H1 (cell line): ENCODE data around the gene PLPP4. TPM values are rescaled to one million over a fixed set of nuclear protein-coding genes. Genes with fewer than 3 reads are reported as not detected.

Experiments used
- ASH2L ChIP-seq: fragments of 200-600, 300-600 bp; sonication (generic); IDR thresholded peaks from one replicate; pipeline ENCODE4 v1.7.1; 2017; ENCODE audit warnings: low read length
- BACH1 ChIP-seq: IDR thresholded peaks from 2 replicates; pipeline ENCODE4 v1.6.1; 2012; ENCODE audit warnings: low read length, improper control_type of control experiment
- BCL11A ChIP-seq, 2 experiments: IDR thresholded peaks; one replicate each; pipeline ENCODE4 v1.6.1; 2011; ENCODE audit warnings: low read depth in 2 of 2, low read length in 2 of 2, mild to moderate bottlenecking in 2 of 2
- CREB1 ChIP-seq: IDR thresholded peaks from 2 replicates; pipeline ENCODE4 v1.6.1; 2012; ENCODE audit warnings: inconsistent platforms
- EP300 ChIP-seq, 2 experiments: IDR thresholded peaks; 1 replicate in 1 of 2; 2 replicates in 1 of 2; pipeline ENCODE4 v1.6.1; 2011 to 2012; ENCODE audit warnings: low read depth in 2 of 2, low read length in 2 of 2, mild to moderate bottlenecking in 2 of 2, borderline replicate concordance in 1 of 2, inconsistent platforms in 1 of 2, moderate library complexity in 1 of 2
- GABPA ChIP-seq: IDR thresholded peaks from 2 replicates; pipeline ENCODE4 v1.6.1; 2011; ENCODE audit warnings: mild to moderate bottlenecking, low read length, moderate library complexity, borderline replicate concordance; ENCODE audit not compliant: insufficient read depth
- JUND ChIP-seq: IDR thresholded peaks from 2 replicates; pipeline ENCODE4 v1.6.1; 2011; ENCODE audit warnings: mild to moderate bottlenecking, improper control_type of control experiment, low read length
- MAFK ChIP-seq: IDR thresholded peaks from 2 replicates; pipeline ENCODE4 v1.6.1; 2012; ENCODE audit warnings: low read depth, mild to moderate bottlenecking, improper control_type of control experiment, low read length
- NRF1 ChIP-seq: IDR thresholded peaks from 2 replicates; pipeline ENCODE4 v1.6.1; 2011; ENCODE audit warnings: mild to moderate bottlenecking, low read depth, low read length, improper control_type of control experiment
- POLR2AphosphoS5 ChIP-seq: IDR thresholded peaks from 2 replicates; pipeline ENCODE4 v1.6.1; 2011; ENCODE audit warnings: low read depth, low read length
- RFX5 ChIP-seq: IDR thresholded peaks from 2 replicates; pipeline ENCODE4 v1.6.1; 2011; ENCODE audit warnings: low read depth, low read length, improper control_type of control experiment, borderline replicate concordance
- SAP30 ChIP-seq: fragments of 300-600 bp; sonication (generic); IDR thresholded peaks from 2 replicates; pipeline ENCODE4 v1.7.1; 2012; ENCODE audit warnings: low read length, moderate library complexity, mild to moderate bottlenecking, inconsistent platforms; ENCODE audit not compliant: insufficient read depth, insufficient replicate concordance
- SUZ12 ChIP-seq: fragments of 200-600 bp; sonication (generic); IDR thresholded peaks from 2 replicates; pipeline ENCODE4 v1.6.1; 2012; ENCODE audit warnings: mild to moderate bottlenecking, inconsistent platforms, low read length, moderate library complexity, mixed read lengths
- TAF7 ChIP-seq: optimal IDR thresholded peaks from 2 replicates; pipeline ENCODE3; 2011; ENCODE audit warnings: low read depth, mild to moderate bottlenecking, inconsistent platforms, low read length, moderate library complexity, borderline replicate concordance
- TEAD4 ChIP-seq: IDR thresholded peaks from 2 replicates; pipeline ENCODE4 v1.6.1; 2012; ENCODE audit warnings: low read depth, low read length, inconsistent platforms, mixed read lengths
- polyA plus RNA-seq, 7 experiments: library from polyadenylated mRNA; depleted of rRNA in 3 of 7; stranded (reverse) in 5 of 7; unstranded in 2 of 7; fragments of >200 nt in 5 of 7; fragments of 200-250 nt in 2 of 7; gene quantifications; 1 replicate in 5 of 7; 2 replicates in 1 of 7; 4 replicates in 1 of 7; pipeline versions ENCODE4 v1.2.1 to v1.2.3, GENCODE V29; 2011 to 2013; ENCODE audit warnings: missing spikeins in 2 of 7, mixed read lengths in 2 of 7
- total RNA-seq: library from RNA; stranded (reverse); fragmentation: NEBNext Ultra II Directional; extraction: Animal tissue kit (Norgen Biotek cat#: 25700); gene quantifications from 2 replicates; pipeline ENCODE4 v1.2.1, GENCODE V29; 2021
- TF ChIP-seq, protein P1 (sequence below), 3 experiments: IDR thresholded peaks; 1 replicate in 2 of 3; 2 replicates in 1 of 3; pipeline versions ENCODE4 v1.5.1 to v1.6.1; 2011; ENCODE audit warnings: low read length in 3 of 3, mild to moderate bottlenecking in 3 of 3, inconsistent platforms in 2 of 3, low read depth in 1 of 3, moderate library complexity in 1 of 3; ENCODE audit not compliant: insufficient read depth in 1 of 3; ENCODE audit errors: control extremely low read depth in 1 of 3
- TF ChIP-seq, protein P2 (sequence below): IDR thresholded peaks from 2 replicates; pipeline ENCODE4 v1.6.1; 2011; ENCODE audit warnings: low read length, improper control_type of control experiment
- TF ChIP-seq, protein P3 (sequence below): IDR thresholded peaks from 2 replicates; pipeline ENCODE4 v1.6.1; 2012; ENCODE audit warnings: inconsistent platforms

The PLPP4 gene
- total and polyA plus RNA-seq, 2 of the 8 experiments (the other 6 are each of a cell fraction or from before 2014, with no cell fraction given): 0.30 TPM; not detected in 1

DNA sequence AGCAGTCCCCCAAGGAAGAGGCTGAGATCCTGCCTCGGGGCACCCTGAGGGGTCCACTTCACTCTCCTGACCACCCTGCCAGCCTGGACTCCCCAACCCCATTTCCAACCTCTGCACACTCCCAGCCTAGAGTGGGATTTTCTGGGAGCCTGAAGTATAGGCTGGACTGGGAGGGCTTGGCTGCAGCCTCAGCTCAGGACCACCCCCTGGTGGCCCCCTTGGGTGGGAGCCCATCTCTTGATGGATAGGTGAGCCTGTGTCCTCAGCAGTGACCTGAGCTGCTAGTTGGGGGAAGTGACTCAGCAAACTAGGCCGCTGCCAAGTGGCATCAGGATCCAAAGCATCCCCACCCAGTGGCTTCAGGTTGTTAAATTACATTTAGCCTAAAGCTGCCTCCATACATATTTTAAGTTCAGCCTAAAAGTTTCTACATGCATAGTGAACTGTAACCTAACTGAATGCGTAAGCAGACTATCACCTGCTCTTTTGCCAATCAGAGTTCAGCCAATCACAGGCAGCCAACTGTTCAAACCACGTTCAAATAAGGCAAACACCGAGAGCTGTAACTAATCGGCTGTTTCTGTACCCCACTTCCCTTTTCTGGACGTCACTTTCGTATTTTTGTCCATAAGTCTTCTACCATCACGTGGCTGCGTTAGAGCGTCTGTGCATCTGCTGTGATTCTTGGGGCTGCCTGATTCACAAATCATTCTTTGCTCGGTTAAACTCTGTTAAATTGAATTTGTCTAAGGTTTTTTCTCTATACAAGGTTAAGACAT is 144.0 kb downstream of the PLPP4 start (continued):
- no peak for TF ChIP-seq CREB1
- TF ChIP-seq, protein P1, sequence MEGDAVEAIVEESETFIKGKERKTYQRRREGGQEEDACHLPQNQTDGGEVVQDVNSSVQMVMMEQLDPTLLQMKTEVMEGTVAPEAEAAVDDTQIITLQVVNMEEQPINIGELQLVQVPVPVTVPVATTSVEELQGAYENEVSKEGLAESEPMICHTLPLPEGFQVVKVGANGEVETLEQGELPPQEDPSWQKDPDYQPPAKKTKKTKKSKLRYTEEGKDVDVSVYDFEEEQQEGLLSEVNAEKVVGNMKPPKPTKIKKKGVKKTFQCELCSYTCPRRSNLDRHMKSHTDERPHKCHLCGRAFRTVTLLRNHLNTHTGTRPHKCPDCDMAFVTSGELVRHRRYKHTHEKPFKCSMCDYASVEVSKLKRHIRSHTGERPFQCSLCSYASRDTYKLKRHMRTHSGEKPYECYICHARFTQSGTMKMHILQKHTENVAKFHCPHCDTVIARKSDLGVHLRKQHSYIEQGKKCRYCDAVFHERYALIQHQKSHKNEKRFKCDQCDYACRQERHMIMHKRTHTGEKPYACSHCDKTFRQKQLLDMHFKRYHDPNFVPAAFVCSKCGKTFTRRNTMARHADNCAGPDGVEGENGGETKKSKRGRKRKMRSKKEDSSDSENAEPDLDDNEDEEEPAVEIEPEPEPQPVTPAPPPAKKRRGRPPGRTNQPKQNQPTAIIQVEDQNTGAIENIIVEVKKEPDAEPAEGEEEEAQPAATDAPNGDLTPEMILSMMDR (IDR thresholded peaks at IDR 0.05; ENCODE audit: control extremely low read depth in 1 of 3, insufficient read depth in 1 of 3, low read depth in 1 of 3, low read length in 3 of 3): peak; percentile 59 to 70 (median 61)
- TF ChIP-seq EP300 (IDR thresholded peaks at IDR 0.05; ENCODE audit: borderline replicate concordance in 1 of 2, low read depth in 2 of 2, low read length in 2 of 2): no peak
- no peak for TF ChIP-seq GABPA
- TF ChIP-seq, protein P2, sequence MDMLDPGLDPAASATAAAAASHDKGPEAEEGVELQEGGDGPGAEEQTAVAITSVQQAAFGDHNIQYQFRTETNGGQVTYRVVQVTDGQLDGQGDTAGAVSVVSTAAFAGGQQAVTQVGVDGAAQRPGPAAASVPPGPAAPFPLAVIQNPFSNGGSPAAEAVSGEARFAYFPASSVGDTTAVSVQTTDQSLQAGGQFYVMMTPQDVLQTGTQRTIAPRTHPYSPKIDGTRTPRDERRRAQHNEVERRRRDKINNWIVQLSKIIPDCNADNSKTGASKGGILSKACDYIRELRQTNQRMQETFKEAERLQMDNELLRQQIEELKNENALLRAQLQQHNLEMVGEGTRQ: no peak
- no peak for TF ChIP-seq TEAD4
- no peak for TF ChIP-seq ASH2L
- TF ChIP-seq BCL11A (IDR thresholded peaks at IDR 0.05; ENCODE audit: low read depth in 2 of 2, low read length in 2 of 2): no peak
- TF ChIP-seq RFX5: no peak
- TF ChIP-seq, protein P3, sequence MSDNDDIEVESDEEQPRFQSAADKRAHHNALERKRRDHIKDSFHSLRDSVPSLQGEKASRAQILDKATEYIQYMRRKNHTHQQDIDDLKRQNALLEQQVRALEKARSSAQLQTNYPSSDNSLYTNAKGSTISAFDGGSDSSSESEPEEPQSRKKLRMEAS: no peak
- no peak for TF ChIP-seq SUZ12
- TF ChIP-seq NRF1: no peak
- TF ChIP-seq POLR2AphosphoS5: no peak
- no peak for TF ChIP-seq SAP30
- TF ChIP-seq MAFK: peak; percentile 81
- TF ChIP-seq JUND: no peak
- peak; percentile 84 for TF ChIP-seq BACH1
- no peak for TF ChIP-seq TAF7
- TF ChIP-seq, all 59 proteins: peak for 4
